Stimulated activated CD4-positive, alpha-beta T cell treated with anti-CD3 and anti-CD28 coated beads, Interleukin-1b, Interleukin-23, amount 100 ng/mL, for 48 hours (primary cell): Measurements from ENCODE around the gene TSC1.

Experiments used
- DNase-seq: peaks from one replicate; pipeline ENCODE4 v3.0.0-alpha.2; 2020

The TSC1 gene

DNA sequence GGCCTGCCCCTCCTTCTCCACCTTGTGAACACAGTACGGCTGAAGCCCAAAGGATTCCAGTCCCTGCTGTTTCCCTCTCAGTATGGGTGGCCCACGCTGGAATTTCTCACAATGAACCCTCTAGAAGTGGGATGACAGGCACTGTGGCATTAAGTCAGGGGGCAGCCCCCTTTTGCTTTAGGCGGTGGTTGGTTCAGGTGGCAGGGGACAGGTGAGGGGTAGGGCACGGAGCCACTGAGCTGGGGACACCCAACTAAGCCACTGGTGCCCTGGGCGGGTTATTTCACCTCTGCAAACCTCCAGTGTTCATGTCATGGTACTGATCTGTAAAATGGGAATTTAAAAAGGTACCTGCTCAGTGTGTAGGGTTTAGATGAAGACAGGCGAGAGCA, 58.1 kb downstream of the TSC1 start:
- DNase-seq: no peak

DNA sequence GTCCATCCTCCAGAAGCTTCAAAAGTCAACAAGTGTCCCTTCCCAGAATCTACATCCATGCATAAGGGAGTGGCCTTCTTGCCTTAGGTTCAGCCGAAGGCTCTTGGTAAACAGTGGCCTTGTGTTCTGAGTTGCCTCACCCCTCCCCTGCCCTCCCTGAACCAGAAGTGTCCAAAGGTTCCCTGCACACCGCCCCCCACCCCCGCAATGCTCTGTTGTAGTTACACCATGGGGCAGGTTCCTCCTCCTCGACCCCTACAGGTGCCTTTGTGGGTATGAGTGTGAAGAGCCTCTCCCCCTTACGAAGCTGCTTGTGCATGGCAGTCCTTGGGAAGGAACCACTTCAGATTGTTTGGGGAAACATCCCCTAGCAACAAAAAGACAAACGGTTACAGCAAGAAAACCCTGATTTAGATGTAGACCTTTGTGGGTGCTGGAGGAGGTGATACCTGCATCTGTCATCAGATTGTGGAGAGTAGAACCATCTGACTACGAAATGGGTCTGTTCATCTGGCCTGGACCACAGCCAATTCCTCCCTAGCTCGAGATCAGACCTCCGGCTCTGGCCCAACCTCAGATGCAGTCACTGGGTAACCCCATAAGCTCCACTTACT, 58.6 kb downstream of the TSC1 start:
- DNase-seq: no peak

DNA sequence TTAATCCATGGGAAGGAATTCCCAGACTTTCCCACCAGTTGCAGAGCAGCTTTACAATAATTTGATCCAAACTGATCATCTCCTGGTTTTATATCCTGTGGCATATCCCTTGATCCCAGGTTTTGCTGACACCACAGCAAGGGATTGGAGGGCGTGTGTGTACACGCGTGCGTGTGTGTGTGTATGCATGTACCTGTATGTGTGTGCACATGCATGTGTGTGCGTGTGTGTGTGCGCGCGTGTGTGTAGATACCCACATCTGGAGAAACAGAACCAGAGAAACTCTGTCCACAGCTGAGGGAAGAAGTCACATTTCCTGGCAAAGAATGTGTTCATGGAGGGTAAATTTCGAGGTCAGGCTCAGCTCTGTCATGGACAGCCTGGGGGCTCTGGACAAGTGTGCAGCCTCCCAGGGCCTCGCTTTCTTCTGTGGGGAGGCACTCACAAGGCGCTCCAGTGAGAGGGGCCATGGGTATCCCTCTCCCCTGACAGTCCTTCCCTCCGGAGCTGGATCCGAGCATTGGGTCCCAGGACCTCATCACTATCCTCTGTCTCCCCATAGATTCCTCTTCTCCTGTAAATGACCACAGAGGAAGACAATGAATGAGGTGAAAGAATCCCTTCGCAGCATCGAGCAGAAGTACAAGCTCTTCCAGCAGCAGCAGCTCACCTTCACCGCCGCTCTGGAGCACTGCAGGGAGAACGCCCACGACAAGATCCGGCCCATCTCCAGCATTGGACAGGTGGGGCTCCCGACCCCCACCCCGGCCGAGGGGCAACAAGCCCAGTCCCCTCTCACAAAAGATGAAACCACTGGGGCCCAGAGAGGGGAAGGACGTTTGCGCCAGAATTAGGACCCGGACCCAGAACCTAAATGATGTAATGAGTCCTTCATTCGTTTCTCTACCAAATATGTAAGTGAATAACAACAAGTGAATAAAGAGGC, 60.8 kb downstream of the TSC1 start:
- DNase-seq: no peak

DNA sequence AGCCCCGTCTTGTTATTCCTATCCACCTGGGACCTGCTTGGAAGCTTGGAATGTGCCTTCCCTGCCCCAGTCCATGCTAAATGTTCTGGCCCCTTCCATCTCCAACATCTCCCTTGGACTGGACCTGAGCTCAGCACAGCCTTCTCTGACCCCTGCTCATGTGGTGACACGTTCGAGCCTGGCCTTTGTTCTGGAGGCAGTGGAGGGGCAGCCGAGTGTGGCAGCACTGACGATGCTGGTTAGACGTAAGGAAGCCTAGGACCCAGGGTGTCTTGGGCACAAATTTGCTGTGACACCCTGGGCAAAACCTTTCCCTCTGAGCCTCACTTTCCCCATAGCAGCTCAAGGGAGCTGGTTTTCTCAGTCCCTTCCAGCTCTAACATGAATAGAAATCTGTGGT, 61.8 kb downstream of the TSC1 start:
- DNase-seq: no peak

DNA sequence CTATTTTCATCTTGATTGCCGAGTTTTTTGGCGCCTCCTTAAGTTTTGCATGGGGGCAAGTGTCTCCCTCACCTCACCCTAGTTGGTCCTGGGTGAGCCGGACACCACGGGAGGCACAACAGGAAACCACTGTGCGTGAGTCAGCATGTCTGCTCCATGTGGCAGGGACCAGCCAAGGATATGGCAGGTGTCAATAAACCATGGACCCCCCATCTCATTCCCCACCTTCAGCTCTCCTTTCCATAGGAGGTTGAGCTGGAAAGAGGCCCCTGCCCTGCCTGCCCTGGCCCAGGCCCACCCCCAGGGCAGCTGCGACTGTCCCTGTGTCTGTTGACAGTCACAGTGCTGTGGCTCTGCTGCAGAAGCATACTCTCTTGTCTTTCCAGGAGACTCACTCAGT, 62.6 kb downstream of the TSC1 start:
- DNase-seq: no peak

DNA sequence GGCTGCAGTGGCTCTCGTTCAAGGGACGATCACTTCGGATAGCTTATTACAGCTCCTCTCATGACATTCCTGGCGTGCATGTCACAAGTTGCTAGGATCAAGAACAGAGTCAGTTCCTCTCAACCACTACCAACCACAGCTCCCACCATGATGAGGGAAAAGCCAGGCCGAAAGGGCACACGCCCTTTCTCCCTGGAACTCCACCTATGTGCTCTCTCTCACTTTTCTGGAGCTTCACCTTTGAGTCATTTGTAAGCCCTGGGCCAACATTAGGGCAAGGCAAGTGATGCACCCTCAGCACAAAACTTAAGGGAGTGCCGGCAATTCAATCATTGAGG, 64.1 kb downstream of the TSC1 start:
- DNase-seq: no peak

DNA sequence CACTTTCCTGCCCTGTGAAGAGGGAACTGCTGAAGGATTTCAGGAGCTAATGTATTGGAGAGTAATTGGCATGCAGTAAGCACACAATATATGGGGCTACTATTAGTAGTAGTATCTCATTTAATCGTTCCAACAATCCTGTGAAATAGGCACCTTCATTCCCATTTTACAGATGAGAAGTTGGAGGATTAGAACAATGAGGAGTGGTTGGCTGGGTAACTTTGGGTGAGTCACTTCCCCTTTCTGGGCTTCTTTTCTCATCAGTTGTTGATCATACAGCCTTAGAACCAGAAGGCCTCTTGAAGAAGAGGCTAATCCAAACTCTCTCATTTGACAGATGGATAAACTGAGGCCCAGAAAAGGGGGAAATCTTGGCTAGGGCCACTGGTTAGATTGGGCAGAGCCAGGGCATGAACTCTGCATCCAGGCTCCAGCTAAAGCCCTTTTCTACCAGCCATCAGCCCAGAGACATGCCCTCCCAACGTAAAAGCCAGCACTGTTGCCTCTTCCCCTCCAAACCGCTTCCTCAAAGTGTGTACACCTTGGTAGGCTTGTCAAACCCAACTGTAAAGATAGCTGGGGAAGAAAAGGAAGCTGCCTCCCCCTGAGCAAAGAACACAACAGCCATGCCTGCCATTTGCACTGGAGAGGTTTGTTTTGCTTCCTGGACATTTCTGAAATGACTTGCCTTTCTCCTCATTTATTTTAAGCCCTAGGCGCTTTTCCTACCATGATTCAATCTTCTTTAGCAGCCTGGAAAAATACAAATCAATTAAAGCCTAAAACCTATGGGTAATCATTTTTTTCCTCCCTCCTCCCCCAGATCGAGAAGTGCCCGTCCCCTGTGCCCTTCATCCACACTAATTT, 64.7 kb downstream of the TSC1 start:
- DNase-seq: no peak

DNA sequence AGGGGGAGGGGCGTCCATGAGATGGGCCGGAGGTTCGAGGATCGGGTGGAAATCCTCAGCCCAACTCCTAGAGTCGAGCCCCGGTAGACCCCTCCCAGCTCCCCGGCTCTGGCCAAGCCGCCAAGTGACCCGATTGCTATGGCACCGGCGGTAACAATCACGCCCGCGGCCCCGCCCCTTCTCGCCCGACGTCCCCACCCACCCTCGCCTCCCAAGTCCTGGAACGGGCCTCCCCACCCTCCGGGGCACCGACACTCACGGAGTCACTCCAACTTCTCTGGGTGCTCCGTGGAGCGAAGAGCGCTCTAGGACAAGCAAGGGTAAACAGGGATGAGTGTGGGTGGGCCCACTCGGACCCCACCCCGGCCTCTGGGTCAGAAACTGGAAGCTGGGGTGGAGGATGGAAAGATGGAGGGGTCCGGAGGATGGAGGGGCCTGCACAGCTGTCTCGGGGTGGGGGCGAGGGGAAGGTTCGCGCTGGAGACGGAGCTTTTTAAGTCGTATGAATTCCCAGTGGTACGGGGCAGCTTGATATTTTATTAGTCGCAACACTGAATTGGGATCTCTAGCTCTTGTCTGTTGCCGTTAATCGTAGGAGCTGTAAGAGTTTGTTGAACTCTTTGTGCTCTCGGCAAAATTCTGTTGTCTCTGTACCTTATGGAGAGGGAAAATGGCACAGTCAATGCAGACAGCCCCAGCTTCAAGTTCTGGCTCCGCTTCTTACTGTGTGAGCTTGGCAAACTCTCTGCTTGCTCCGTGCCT, 65.5 kb downstream of the TSC1 start, which contains the start of gene SPACA9:
Gene SPACA9, plus strand, starts transcription at position 204 of the 762 bp plus-strand sequence. CDS start 5,050 bp downstream, outside the sequence.
- peak; percentile 24 for DNase-seq

DNA sequence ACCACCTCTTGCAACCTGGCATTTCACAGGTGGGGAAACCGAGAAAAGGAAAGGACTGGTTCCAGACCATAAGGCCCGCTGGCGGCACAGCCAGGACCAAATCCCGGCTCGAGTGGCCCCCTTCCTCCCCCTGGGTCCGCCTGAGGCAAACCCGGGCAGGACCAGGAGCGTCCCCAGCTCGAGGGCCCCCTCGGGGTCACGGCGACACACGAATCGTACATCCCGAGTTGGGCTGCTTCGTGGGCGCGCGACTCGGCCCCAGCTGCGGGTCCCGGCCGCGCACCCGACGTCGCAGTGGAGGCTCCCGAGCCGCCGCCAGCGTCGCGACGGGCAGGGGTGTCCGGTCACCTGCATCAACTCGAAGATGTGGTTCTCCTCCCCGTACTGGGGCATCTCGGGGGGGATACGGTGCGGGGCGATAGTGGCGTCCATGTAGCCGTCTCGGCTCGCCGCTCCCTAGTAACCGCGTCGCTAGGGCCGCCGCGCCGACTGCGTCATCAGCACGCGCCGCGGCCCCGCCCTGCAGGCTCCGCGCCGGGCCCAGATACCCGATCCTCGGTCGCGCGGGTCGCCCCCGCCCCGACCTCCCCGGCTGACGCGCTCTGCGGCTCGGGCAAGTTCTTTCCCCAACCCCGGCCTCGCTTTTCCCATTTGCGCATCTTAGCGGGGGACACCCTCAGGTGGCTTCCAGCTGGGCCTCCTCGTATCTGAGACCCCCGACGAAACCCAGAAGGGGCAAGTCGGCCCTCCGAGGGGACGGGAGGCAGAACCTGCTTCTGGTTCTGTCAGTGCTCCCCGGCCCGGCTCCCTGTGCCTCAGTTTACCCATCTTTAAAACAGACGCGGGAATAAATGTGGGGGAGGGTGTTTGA, 66.4 kb downstream of the TSC1 start, which contains the start of gene AK8:
Gene AK8, minus strand, starts transcription at position 461 of the 871 bp plus-strand sequence. Its CDS starts 29 bp downstream, at position 432.
- DNase-seq: peak; percentile 67

DNA sequence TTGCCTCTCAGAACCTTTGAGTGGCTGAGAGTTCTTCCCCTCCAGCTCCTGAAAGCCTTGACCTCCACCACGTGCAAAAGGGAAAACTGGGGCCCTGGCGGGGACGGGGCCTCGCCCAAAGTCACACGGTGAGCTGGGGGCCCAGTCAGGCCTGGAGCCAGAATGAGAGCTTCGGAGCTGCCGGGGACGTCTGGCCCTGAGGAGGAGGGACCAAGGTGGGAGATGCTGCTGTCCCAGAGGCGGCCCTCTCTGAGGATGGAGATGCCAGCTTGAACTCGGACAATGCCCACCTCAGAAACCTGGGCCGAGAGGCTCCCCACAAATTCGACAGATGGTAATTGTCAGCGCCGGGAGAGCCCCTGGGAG, 67.0 kb downstream of the TSC1 start:
- no peak for DNase-seq

DNA sequence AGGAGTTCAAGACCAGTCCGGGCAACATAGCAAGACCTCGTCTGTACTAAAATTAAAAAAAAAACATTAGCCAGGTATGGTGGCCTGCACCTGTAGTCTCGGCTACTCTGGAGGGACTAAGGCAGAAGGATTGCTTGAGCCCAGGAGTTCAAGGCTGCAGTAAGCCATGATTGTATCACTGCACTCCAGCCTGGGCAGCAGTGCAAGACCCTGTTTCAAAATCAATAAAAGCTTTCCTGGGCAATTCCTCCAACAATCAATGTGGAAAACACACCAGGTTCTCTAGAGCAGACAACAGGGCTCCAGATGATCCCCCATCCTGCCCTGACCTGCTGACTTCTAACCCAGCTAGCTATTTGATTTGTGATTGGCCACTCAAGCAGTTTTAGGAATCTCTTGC, 67.6 kb downstream of the TSC1 start:
- no peak for DNase-seq

DNA sequence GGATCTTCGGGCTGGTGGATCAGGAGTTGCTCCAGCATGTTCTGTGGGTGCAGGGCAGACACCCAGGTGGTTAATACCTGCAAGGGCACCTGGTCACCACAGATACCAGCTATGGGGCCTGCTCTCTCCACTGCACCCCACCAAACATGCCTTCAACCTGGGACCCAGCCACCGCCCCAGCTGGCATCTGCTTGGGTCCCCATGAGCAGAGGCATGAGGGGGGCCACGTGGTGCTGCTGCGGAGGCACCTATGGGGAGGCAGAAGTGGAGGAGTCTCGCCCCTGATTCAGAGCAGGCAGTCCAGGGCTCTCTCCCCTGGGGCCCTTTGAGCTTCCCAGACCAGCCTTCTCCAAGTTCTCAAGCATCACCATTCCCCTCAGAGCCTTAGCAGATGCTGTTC, 69.3 kb downstream of the TSC1 start:
- no peak for DNase-seq

DNA sequence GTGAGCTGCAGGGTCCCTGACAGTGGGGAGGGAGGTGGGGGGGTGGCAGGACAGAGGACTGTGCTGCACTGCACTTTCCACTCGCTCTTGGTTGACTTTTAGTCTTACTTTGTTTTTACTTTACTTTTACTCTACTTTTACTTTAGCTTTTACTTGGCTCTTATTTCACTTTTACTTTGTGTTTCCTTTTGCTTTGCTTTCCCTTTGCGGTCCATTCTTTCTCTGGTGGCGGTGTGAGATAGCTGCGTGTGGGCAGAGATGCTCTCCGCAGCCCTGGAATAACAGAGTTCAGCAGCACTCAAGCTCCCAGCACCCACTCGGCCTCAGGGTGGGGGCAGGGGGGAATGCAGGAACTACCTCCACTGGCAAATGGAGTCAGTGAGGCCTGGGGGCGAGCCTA, 71.0 kb downstream of the TSC1 start:
- DNase-seq: no peak

DNA sequence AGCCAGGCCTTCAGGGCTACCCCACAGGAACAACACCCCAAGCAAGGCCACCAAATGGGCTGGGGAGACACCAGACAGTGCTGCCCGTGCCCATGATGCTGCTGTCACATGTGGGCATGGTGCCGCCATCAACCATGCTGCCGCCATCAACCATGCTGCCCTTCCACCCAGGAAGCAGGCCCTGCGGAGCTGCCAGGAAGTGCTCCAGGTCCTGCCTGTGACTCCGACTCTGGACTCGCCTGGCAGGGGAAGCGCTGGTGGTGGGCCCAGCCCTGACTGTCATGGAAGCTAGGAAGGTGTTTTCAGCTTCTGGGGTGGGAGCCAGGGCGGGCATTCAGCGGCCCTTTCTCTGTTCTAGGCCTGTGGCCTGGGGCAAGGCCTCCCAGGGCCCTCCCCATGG, 75.2 kb downstream of the TSC1 start:
- DNase-seq: no peak

DNA sequence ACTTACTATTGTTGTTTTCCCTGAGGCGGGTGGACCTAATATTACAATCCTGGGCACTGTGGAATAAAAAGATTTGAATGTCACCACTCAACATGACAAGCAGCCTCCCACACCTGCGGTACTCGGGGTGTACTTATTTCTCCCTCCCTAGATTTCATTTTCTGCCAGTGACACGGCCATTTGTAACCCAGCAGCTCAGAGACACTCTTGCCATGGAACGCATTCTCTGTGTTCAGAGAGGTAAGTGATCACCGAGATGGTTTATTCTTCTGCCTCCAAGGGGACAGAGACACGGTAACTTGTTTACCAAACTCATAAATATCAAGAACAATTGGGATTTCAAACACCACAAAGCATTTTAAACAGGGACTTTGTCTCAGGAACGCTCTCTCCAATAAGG, 77.5 kb downstream of the TSC1 start:
- no peak for DNase-seq

DNA sequence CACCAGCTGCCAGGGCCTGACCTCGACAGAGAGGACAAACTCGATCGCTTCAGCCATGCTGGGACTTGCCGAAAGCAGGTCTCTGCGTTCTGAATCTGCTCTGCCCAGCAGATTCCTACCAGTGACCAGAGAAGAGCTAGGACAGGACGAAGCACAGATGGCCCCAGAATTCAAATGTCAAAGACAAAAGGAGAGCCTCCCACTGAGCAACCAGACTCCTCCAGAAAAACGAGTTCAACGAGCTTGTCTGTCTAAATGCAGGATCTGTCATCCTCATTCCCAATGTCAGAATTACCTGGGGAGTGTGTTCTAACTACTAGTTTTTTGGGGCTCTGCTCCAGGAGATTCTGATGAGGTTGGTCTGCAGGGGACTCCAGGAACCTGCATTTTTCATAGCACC, 79.7 kb downstream of the TSC1 start:
- DNase-seq: no peak

DNA sequence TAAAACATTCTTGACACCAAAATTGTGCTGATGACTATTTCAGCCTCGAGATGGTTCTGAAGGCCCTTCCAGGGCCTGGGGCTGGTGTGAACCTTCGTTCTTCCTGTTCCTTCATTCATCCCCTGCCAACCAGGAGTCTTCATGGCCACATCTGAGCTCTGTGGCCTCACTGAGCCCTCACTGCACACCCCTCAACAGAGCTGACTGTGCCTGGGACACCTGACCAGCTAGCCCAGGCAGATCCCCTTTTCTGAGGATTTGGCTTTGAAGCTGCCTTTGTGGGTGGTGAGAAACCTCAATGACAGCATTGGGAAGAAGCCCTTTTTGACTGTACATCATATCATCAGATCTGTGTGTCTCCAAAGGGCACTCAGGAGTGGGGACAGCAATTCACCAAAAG, 80.1 kb downstream of the TSC1 start:
- no peak for DNase-seq

DNA sequence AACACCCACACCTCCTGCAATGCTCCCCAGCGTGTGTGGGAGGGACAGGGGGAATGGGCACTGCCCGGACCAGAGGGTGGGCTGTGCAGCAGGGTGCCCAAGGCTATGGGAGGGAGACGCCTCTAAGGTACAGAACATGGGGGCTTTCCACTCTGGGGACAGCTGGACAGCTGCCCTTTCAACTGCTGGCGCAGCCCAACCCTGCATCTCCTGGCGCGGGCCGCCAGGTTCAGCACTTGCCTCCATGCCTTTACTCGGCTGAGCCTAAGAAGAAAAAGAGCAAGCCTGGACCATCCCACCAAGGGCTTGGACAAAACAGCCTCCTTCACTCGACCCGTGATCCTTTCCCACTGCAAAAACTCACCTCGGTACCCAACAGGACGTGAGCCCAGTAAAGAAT, 81.3 kb downstream of the TSC1 start:
- no peak for DNase-seq

DNA sequence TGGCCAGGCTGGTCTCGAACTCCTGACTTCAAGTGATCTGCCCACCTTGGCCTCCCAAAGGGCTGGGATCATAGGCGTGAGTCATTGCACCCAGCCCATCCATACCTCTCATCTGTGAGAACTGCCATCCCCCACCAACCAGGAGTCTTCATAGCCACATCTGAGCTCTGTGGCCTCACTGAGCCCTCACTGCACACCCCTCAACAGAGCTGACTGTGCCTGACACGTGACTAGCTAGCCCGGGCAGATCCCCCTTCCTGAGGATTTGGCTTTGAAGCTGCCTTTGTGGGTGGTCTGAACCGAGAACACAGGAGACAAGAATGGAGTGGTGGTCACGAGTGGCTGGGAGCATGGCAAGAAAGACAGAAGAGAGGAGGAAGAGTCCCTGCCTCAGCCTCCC, 81.9 kb downstream of the TSC1 start:
- no peak for DNase-seq

DNA sequence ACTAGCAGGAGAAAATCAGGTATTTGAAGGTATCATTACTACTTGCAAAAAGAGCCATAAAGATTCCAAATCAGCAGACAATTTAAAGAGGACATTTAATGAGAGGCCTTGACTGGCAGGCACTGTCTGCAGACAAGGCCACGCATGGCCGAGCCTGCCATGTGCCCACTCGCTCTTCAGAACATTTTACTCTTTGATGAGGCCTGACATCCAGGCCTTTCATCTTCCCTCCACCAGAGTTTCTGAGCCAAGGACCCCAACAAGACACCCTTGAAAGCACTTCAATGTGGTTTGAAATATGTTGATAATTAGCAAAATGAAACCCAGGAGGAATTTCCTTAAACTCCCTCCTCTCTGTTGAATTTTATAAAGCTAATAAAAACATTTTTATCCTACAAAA, 82.8 kb downstream of the TSC1 start:
- no peak for DNase-seq

DNA sequence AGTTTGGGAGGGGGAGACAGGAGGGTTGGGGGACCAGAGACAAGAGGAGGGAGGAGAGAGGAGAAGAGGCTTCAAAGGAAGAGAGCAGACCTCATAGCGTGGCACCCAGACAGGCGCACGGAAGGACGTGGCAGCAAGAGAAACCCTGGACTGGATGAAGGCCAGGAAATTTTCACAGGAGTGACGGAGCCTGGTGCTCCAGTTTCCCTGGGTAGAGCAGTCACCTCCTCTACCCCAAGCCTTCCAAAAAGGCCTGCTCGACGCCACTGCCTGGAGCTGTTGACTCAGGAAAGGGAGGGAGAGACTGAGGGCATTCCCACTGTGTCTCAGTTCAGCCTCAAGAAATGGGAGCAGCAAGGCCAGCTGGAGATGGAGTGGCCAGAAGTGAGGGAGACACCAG, 85.7 kb downstream of the TSC1 start:
- DNase-seq: no peak
